ENCODE measurements around the gene HLCS.

The HLCS gene

GRCh38 chr21:36728371-36729111 is 237.9 kb downstream of the HLCS start:
- DNase-seq (ENCODE audit: extremely low read depth, low read depth), result no peak
- no peak overlapping the region for H3K4me3 ChIP-seq (replicated peaks; ENCODE audit: low read depth, low read length)
- no peak for TF ChIP-seq CTCF (IDR thresholded peaks at IDR 0.05; ENCODE audit: low read depth, low read length, missing control alignments)

GRCh38 chr21:36727866-36728265 is 238.6 kb downstream of the HLCS start:
- H3K4me3 ChIP-seq (replicated peaks; ENCODE audit: low read depth, low read length), result no peak overlapping the region
- TF ChIP-seq CTCF (IDR thresholded peaks at IDR 0.05; ENCODE audit: low read depth, low read length, missing control alignments), result no peak
- no peak for DNase-seq (ENCODE audit: extremely low read depth, low read depth)

DNA sequence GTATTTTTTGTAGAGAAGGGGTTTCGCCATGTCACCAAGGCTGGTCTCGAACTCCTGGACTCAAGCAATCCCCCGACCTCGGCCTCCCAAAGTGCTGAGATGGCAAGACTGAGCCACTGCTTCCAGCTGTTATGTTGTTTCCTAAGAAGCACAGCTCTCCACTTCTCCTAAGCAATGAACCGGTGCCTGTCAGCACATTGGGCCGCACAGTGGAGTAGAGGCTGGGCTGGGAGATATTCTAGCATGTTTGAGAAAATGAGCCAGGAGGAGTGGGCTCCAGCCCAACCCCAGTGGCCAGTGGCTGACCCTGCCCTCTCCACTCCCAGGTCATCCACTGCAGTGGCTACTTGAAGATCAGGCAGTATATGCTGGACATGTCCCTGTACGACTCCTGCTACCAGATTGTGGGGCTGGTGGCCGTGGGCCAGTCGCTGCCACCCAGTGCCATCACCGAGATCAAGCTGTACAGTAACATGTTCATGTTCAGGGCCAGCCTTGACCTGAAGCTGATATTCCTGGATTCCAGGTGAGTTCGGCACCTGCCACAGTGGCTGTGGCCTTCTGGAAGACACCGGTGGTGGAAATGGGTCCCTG is 240.6 kb downstream of the HLCS start:
- no peak for DNase-seq (ENCODE audit: extremely low read depth, low read depth)
- no peak for TF ChIP-seq CTCF (IDR thresholded peaks at IDR 0.05; ENCODE audit: low read depth, low read length, missing control alignments)
- H3K4me3 ChIP-seq (replicated peaks; ENCODE audit: low read depth, low read length), result no peak overlapping the region

- no peak for DNase-seq (ENCODE audit: extremely low read depth, low read depth)
- no peak for TF ChIP-seq CTCF (IDR thresholded peaks at IDR 0.05; ENCODE audit: low read depth, low read length, missing control alignments)
- H3K4me3 ChIP-seq (replicated peaks; ENCODE audit: low read depth, low read length), result no peak overlapping the region
These were observed 241.8 kb downstream of the HLCS start for GRCh38 chr21:36724660-36725059.

- TF ChIP-seq CTCF (IDR thresholded peaks at IDR 0.05; ENCODE audit: low read depth, low read length, missing control alignments), result no peak
- no peak overlapping the region for H3K4me3 ChIP-seq (replicated peaks; ENCODE audit: low read depth, low read length)
- no peak for DNase-seq (ENCODE audit: extremely low read depth, low read depth)
These were observed 243.0 kb downstream of the HLCS start for GRCh38 chr21:36723371-36723881.

- no peak for DNase-seq (ENCODE audit: extremely low read depth, low read depth)
- no peak for TF ChIP-seq CTCF (IDR thresholded peaks at IDR 0.05; ENCODE audit: low read depth, low read length, missing control alignments)
- no peak overlapping the region for H3K4me3 ChIP-seq (replicated peaks; ENCODE audit: low read depth, low read length)
These were observed 243.8 kb downstream of the HLCS start for GRCh38 chr21:36722370-36723368.
